HG03159 (cell line): ENCODE measurements around the gene NHS.

Experiments used
- ATAC-seq: cut with Tn5 transposase; IDR thresholded peaks from one replicate; pipeline ENCODE4 v1.9.1; 2021; ENCODE audit warnings: mild to moderate bottlenecking, moderate library complexity; ENCODE audit not compliant: unreplicated experiment

The NHS gene

DNA sequence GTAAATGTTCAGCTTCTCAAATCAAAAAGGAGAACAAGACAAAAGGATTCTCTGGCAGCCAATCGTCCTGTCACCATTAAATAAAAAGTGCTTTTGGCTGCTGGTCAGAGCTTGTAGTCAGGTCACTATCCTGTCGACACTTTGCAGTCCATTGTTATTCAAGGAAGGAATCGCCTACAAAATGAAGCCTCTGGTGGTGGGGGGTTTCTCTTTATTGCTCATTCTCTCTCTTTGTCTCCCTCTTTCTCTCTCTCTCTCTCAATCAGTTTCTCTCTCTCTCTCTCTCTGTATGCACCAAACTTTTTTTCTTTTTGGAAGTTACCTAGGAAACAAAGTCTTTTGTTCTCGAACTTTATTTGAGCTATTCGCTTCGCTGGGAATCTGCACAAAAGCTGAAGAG is 344.7 kb downstream of the NHS start:
- ATAC-seq, result no peak

DNA sequence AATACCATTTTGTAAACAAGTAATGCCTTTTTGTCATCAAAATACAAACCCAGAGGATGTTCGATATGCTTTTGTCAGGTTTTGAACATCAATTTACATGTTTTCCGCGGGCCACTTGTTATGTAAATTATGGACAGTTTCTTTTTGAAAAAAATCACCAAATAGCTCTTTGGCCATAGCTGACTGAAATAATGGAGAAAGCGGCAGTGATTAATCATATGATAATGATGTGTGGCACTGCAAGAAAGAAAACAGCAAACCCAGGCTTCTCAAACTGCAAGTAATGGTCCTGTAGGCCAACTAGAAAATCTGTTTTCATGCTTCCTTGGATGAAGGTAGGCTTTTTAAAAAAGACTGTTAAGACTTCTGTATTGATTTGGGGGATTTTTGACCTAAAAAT is 346.7 kb downstream of the NHS start:
- no peak for ATAC-seq

DNA sequence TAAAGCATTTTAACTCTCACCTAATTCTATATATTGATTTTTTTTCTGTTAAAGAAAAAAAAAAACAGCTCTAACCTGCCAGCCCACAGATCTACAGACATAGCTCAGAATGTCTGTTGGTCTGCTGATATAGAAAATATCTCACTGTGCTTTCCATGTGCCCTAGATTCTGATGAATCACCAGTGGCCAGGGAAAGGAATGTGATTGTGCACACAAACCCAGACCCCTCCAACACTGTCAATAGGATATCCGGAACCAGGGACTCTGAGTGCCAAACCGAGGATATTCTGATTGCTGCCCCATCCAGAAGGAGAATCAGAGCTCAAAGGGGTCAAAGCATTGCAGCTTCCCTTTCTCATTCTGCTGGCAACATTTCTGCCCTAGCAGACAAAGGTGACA is 350.2 kb downstream of the NHS start:
- ATAC-seq, result no peak

DNA sequence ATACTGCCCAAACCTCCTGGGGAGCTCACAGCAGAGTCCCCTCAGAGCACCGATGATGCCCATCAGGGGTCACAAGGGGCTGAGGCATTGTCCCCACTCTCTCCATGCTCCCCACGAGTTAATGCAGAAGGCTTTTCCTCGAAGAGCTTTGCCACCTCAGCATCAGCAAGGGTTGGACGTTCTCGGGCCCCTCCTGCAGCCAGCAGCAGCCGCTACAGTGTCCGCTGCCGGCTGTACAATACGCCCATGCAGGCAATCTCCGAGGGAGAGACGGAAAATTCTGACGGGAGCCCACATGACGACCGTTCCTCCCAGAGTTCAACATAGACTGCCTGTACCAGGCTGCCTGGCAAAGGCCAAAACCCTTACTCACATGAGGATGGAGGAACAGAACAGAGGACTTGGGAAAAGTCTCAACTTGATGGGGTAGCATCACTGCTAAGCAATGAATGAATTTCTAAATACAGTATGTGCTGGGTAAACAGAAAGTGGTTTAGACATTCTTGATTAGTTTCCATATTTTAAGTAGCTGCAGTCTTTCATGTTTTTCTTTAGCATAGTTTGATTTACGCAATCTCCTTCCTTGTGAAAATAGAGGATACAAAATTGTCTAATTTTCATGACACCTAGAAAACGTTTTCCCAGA is 357.3 kb downstream of the NHS start:
- no peak for ATAC-seq

DNA sequence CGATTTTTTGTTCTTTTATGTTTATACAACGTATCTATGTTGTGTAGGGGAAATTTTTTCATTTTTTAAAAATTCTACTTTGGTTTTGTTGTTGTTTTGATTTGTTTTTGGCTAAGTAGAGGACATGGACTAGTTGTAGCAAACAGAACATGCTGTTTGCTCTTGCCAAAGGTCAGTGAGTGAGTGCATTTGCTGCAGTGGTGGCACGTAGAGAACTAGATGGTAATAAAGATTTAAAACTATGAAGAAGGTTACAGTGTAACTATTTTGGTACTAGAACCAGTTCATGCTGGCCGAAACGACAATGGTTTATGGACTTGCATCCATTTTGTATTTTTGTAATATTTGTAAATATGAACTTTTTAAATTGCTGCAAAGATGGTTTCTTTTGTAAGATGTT is 360.4 kb downstream of the NHS start:
- no peak for ATAC-seq

DNA sequence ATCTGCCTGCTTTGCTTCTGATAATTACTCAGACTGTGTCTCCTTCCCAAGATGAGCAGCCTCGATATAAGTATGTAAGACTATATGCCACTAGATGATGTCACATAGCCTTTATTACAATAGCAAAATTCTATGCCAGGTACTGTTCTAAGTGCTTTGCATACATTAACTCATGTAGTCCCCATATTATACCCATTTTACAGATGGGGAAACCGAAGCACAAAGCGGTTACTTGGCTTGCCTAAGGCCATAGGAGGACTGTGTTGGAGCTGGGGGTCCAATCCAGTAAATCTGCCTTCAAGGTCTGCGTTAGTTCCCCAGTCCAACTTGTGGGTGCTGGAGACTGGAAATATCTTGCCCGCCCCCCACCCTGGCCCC is 361.5 kb downstream of the NHS start:
- ATAC-seq, result no peak

DNA sequence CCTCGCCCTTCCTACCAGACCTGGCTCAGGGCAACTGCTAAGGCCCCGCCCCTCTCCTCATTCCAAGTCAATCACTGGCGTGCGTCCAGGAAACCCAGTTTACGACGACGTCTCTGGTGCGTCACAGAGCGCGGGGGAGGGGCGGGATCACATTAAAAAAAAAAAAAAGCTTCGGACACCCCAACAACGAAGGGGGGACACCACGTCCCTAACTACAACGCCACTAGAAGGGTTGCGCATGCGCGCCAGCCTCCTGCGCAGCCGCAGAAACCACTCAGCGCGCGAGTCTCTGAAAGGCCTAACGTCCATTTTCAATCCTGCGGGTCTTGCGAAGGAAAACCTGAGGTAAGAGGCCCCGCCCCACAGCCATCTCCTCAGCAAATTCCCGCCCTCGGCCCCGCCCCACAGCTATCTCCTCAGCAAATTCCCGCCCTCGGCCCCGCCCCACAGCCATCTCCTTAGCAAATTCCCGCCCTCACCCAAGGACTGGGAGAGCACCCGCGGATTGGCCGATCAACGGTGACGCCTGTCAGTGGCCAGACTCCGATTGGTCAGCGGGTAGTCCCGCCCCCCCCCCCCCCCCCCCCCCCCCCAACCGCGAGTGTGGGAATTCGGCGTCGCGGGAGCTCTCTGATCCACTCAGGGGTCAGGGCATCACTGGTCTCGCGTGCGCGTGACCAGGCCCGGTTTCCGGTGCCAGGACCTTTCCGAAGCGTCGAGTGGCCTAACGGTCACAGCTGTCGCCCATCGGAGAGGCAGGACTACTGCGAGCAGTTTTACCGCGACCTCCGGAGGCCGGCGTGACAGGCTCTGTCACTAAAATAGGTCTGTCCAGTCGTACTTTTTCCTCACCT is 362.1 kb downstream of the NHS start, which contains the start of gene SCML1:
Gene SCML1, plus strand, starts transcription at position 638 of the 854 bp plus-strand sequence. CDS start 6,694 bp downstream, outside the sequence.
- ATAC-seq, result peak; percentile 65

DNA sequence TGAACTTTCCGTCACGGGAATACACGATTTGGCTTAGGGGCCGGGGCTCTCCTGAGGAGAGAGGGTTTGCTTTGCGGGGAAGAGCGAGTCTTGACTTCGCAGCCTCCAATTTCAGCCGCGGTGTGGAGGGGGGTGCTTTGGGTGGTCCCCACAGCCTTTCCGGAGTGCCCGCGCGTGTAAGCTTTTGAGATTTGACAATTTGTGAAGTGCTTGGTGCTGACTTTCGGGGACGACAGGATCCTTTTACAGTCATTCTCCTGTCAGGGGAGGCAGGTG is 362.6 kb downstream of the NHS start:
- peak; percentile 19 for ATAC-seq

DNA sequence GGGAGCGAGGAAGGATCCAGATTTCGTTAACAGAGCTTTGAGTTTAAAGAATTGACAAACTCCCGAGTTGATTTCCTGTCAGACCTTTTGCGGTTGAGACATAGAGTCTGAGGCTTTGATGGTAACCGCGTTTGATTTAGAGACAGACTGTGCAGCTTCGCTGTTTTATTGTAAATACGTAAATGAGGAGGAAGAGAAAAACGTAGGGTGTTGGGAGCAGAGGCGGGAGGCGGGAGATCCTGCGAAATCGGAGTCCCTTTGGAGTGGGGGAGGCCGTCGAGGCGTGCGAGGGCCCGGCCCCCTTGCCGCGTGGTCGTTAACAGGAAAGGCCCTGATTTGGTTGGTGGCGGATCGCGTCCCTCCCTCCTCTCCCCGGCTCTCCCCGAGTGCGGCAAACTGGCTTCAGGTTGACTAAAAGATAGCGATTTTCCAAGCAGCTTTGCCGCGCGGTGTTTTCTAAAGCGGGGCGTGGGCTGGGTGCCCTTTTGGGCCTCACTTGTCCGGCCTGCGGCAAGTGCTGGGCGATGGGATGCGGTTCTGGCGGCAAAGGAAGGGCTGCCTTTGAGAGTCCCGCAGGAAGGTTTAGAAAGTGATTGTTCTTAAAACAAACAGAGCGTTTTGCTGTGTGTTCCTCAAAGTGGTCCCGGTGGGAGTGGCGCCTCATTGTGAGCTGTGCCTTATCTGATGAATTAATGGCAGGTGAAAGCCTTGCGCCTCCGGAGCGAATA is 363.1 kb downstream of the NHS start:
- ATAC-seq, result no peak

DNA sequence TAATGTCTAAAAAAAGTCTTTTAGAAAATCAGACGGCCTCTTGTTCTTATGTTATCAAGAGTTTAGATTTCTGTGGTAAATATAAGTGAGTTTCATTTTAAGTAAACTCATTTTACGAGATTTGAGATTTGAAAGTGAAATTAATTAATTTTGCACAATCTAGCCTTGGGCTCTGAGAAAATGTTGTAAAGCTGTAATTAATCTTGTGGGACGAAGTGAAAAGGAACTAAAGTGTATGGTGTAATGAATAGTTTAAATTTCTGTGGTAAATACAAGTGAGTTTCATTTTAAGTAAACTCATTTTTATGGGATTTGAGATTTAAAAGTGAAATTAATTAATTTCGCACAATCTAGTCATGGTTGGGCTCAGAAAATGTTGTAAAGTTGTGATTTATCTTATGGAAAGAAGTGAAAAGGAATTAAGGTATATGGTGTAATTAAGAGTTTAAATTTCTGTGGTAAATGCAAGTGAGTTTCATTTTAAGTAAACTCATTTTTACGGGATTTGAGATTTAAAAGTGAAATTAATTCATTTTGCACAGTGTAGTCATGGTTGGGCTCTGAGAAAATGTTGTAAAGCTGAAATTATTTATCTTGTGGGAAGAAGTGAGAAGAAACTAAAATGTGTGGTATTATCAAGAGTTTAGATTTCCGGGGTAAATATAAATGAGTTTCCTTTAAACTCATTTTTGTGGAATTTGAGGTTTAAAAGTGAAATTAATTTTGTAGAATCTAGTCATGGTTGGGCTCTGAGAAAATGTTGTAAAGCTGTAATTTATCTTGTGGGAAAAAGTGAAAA is 363.9 kb downstream of the NHS start:
- ATAC-seq, result no peak

DNA sequence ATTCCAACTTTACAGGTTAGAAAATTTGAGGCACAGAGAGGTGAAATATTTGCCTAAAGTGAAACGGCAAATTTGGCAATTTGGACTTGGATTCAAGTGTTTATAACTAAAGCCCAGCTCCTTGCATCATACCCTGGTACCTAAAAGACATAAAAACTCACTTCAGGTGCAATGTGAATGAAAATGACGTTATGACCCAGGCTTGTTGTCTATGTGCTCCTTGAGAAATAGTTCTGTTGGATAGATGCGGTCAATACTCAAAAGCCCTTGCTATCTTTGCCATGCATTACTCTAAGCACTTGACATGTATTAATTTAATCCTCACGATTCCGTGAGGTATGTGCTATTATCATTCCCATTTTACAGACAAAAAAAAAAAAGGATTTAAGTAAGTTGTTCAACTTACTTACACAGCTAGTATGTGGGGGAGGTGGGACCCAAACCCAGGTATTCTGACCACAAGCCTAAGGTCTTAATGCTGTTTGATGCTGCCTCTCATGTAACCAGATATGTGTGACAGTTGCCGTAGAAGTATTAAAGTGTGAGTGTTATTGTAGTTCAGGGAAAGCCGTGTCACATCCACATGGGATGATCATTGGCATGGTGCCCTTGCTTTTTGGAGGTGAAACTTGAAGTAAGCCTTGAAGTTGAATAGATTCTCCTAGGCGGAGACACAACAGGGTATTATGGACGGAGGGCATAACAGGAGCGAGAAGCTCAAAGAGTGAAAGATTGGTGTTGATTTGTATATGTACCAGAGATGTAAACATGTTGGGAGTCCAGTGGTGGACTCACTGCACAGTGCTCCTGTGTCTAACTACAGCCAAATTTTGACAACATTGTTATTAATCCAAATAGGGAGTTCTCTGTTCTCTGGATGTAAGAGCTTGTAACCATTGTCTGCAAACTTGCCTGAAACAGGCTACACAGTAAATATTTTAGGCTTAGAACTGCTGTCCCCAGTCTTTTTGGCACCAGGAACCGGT is 365.4 kb downstream of the NHS start:
- no peak for ATAC-seq

DNA sequence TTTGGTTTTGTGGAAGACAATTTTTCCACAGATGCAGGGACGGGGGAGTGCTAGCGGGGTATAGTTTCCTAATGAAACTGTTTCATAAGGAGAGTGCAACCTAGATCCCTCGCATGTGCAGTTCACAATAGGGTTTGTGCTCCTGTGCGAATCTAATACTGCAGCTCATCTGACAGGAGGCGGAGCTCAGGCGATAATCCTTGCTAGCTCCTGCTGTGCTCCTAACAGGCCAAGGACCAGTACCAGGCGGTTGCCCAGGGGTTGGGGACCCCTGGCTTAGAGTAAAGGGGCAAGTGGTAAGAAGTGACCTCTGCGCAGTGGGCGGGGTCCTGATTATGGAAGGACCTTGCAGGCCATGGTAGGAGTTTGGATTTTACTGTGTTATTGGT is 366.1 kb downstream of the NHS start:
- ATAC-seq, result no peak

DNA sequence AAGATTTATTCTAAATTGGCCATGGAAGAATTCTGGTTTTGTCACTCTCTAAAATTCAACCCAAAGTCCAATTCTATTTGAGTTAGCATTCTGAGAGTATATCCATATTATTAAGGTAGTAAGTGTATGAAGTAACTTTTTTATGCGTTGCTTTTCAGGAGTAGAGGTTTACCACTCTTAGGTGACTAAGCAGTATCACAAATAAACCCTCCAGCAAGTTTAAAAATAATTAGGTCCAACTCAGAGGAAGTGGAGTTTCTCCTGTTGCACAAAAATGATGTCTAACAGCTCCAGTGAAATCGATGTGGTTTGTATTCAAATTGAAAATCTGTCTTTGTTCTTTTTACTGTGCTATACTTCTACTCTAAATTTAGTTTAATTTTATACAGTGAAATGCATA is 368.9 kb downstream of the NHS start:
- ATAC-seq, result no peak

DNA sequence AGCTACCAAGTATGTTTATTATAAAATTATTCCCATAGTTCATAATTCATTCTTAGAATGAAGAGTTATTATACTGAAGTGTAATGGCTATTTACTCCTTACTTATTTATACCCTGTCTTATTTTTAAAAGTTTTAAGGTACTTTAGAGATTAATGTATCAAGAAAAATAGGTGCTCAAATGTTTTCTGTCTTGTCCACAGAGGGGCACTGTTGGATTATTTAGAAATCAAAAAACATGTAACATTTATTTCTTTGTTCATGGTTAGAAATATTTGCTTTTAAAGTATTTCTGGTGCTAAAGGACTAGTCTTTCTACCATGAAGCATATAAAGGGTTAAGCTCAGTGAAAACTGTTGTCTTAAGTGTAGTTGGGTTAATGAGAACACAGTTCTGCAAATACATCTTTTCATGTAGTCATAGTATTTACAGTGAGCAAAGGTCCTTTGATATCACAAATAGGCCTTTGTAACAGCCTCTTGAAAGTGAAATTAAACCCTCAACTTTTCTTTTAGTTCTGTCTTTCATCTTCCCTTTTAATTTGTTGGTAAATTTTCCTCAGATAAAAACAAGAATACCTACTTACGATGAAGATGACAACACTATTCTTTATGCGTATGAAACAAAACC is 370.0 kb downstream of the NHS start:
- ATAC-seq, result no peak

DNA sequence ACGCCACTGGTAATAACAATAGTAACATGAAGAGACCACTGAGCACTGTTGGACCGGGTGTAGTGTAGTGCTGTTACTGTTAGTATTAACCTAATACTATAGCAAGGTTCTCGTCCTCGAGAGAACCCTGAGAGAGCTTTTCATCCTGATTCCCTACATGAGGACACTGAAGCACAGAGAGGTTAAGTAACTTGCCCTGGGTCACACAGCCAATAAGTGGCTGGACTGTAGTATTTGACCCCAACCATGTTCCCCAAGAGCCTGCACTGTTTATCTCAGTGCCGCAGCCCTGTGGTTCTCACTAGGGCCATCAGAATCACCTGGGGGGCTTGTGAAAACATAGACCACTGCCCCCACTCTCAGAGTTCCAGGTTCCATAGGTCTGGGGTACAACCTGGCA is 372.7 kb downstream of the NHS start:
- no peak for ATAC-seq

DNA sequence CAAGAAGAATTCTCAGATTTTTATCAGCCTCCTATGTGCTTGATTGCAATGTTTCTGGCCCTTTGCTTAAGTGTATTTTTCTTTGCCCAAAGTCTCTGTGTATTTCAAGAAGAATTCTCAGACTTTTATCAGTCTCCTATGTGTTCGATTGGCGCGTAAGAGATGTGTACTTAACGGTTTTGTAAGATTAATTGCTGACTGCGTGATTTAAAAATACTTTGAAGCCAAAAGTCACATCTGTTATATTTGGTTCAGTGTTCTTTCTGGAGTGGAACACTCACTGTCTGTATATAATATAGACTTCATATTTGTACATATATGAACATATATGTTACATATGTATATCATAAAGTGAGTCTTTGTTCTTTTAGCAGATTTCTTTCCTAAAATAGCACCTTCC is 373.7 kb downstream of the NHS start:
- ATAC-seq, result no peak

DNA sequence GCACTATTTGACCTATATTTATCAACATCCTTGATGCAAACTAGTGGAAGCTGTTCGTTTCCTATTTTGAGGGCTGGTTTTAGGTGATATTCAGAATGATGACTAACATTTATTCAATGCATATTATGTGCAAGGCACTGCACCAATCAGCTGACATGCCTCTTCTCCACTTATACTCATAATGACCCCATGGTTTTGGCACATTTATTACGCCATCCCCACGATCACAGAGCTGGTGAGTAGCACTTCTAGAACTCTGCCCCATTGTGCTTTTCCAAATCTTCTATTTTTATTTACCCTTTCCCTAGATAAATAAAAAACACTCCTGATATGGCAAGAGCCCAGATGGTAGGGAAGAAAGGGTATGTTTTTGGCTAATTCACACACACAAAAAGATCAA is 375.4 kb downstream of the NHS start:
- no peak for ATAC-seq

DNA sequence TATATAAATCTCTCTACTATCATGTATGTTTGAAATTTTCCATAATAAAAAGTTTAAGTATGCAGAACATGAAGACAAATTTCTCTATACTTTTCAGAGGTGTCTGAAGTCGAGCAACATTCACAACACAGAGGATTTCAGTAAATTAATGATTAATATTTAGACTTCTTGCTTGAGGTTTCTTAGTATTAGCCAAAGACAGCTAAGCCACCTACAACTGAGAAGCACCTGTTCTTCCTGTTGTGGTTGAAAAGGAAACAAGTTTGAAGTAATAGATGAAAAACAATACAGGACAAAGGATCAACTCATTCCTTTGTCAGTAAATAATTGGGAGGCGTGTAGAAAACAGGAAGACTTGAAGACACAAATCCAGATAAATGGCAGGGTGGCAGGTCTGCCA is 383.4 kb downstream of the NHS start:
- ATAC-seq, result peak; percentile 82

DNA sequence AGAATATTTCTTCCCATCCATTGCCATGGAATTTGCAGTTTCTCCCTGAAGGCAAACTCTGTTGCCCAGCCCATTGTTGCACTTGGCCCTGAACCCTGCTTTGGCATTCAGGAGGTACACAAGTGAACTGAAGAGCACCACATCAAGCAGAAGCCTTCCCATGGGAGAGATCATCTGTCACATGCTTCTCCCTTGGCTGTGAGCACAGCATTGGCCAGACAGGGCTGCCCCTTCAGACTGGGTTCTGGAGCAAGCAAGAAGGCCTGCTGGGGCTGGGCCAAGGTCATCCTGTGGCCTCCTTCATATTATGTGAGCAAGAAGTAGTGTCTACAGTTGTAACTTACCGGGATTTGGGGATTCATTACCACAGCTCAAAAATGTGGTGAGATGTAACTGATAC is 385.0 kb downstream of the NHS start:
- no peak for ATAC-seq

DNA sequence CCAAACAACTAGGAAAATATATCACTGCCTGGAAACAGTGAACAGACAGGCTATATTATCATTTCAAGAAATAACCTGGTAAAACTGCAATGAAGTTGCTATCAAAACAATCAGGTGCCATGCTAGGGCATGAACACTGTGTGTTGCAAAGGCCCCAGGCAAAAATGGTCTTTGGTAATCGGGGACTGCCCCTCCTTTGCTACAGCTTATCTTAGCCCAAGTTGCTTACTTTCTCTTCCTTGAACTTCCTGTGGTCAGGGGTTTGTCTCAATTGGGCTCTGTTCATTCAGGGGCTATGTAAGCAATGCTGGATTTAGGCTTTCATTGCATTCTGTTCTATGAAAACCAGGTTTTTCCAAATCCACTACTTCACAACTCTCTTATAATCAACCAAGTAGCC is 392.7 kb downstream of the NHS start:
- no peak for ATAC-seq
